HEK293 (cell line): ENCODE results near the gene STIM1.
"Not testable (repeated sequence)": the region's sequence is repeated elsewhere in the genome, so short reads cannot be mapped to it uniquely, and the experiment has no call there.

ENCODE experiments used
- CTCF ChIA-PET: fragments of 350-600 bp; formaldehyde crosslinking; extraction: SDS; loops from one replicate; lab custom pipeline; 2021; ENCODE audit warnings: antibody characterized with exemption; lab: Yijun Ruan, JAX
- POLR2A ChIA-PET: fragments of 300-600 bp; formaldehyde crosslinking; extraction: SDS; loops from one replicate; lab custom pipeline; 2020; ENCODE audit warnings: antibody characterized with exemption, inconsistent platforms; lab: Yijun Ruan, JAX
- H3K27ac ChIP-seq: fragments of 200-500 bp; sonication (Bioruptor generic); 2 replicates; pipeline ENCODE4 v1.5.1; 2014; ENCODE audit warnings: low read depth, low read length, control low read depth, inconsistent platforms; ENCODE audit errors: extremely low read depth
- H3K36me3 ChIP-seq, 2 experiments: fragments of 200-500 bp in 1 of 2; sonication (Bioruptor generic) in 1 of 2; 1 replicate in 1 of 2; 2 replicates in 1 of 2; pipeline ENCODE4 v1.5.1; 2014 to 2017; ENCODE audit warnings: inconsistent platforms in 2 of 2, low read length in 2 of 2; ENCODE audit not compliant: control insufficient read depth in 2 of 2, insufficient read depth in 1 of 2
- H3K4me1 ChIP-seq: fragments of 200-500 bp; sonication (Bioruptor generic); 2 replicates; pipeline ENCODE4 v1.5.1; 2014; ENCODE audit warnings: mild to moderate bottlenecking, low read length, inconsistent platforms; ENCODE audit not compliant: control insufficient read depth, insufficient read depth
- H3K4me3 ChIP-seq: 2 replicates; pipeline ENCODE4 v1.5.1; 2011; ENCODE audit warnings: low read depth, mild to moderate bottlenecking, control low read depth, low read length, moderate library complexity
- H3K9me3 ChIP-seq: fragments of 200-500 bp; sonication (Bioruptor generic); 2 replicates; pipeline ENCODE4 v1.5.1; 2014; ENCODE audit warnings: low read depth, low read length, inconsistent platforms; ENCODE audit not compliant: control insufficient read depth, insufficient read depth
- AEBP2 ChIP-seq: fragments of 450-650 bp; formaldehyde crosslinking; IDR thresholded peaks from 2 replicates; pipeline ENCODE4 v1.5.1; 2016; ENCODE audit warnings: missing biosample characterization, missing genetic modification characterization, borderline replicate concordance
- GFI1B ChIP-seq: fragments of 450-650 bp; formaldehyde crosslinking; IDR thresholded peaks from 2 replicates; pipeline ENCODE4 v1.5.1; 2016; ENCODE audit warnings: missing biosample characterization, missing genetic modification characterization
- GLIS1 ChIP-seq: fragments of 450-650 bp; formaldehyde crosslinking; IDR thresholded peaks from 2 replicates; pipeline ENCODE4 v1.5.1; 2016; ENCODE audit warnings: missing biosample characterization, missing genetic modification characterization
- PRDM2 ChIP-seq: fragments of 450-650 bp; formaldehyde crosslinking; IDR thresholded peaks from 2 replicates; pipeline ENCODE4 v1.5.1; 2016; ENCODE audit warnings: missing biosample characterization, missing genetic modification characterization, borderline replicate concordance
- PRDM4 ChIP-seq: fragments of 450-650 bp; formaldehyde crosslinking; IDR thresholded peaks from 2 replicates; pipeline ENCODE4 v1.5.1; 2017; ENCODE audit warnings: missing biosample characterization, missing genetic modification characterization
- REPIN1 ChIP-seq: fragments of 450-650 bp; formaldehyde crosslinking; IDR thresholded peaks from 2 replicates; pipeline ENCODE4 v1.5.1; 2017; ENCODE audit warnings: missing biosample characterization, missing genetic modification characterization, low read depth
- ZBTB11 ChIP-seq: fragments of 450-650 bp; formaldehyde crosslinking; conservative IDR thresholded peaks from 2 replicates; pipeline ENCODE4 v1.5.1; 2016; ENCODE audit warnings: low read depth, missing biosample characterization, missing genetic modification characterization
- ZBTB21 ChIP-seq: fragments of 450-650 bp; formaldehyde crosslinking; IDR thresholded peaks from 2 replicates; pipeline ENCODE4 v1.5.1; 2017; ENCODE audit warnings: missing biosample characterization, missing genetic modification characterization
- ZBTB8A ChIP-seq: fragments of 450-650 bp; formaldehyde crosslinking; IDR thresholded peaks from 2 replicates; pipeline ENCODE4 v1.5.1; 2016; ENCODE audit warnings: missing biosample characterization, missing genetic modification characterization
- ZNF133 ChIP-seq: fragments of 450-650 bp; formaldehyde crosslinking; IDR thresholded peaks from 2 replicates; pipeline ENCODE4 v1.5.1; 2016; ENCODE audit warnings: missing biosample characterization, missing genetic modification characterization
- ZNF146 ChIP-seq: fragments of 450-650 bp; formaldehyde crosslinking; IDR thresholded peaks from 2 replicates; pipeline ENCODE4 v1.5.1; 2016; ENCODE audit warnings: missing biosample characterization, missing genetic modification characterization
- ZNF174 ChIP-seq: fragments of 450-650 bp; formaldehyde crosslinking; IDR thresholded peaks from 2 replicates; pipeline ENCODE4 v1.5.0; 2017; ENCODE audit warnings: missing biosample characterization, mild to moderate bottlenecking, missing genetic modification characterization
- ZNF404 ChIP-seq: fragments of 450-650 bp; formaldehyde crosslinking; IDR thresholded peaks from 2 replicates; pipeline ENCODE4 v1.5.1; 2017; ENCODE audit warnings: missing biosample characterization, missing genetic modification characterization
- ZNF416 ChIP-seq: fragments of 450-650 bp; formaldehyde crosslinking; IDR thresholded peaks from 2 replicates; pipeline ENCODE4 v1.5.1; 2016; ENCODE audit warnings: missing biosample characterization, missing genetic modification characterization
- ZNF585B ChIP-seq: fragments of 450-650 bp; formaldehyde crosslinking; IDR thresholded peaks from 2 replicates; pipeline ENCODE4 v1.5.1; 2016; ENCODE audit warnings: missing biosample characterization, missing genetic modification characterization
- ZNF626 ChIP-seq: fragments of 450-650 bp; sonication (Bioruptor Pico); formaldehyde crosslinking; IDR thresholded peaks from 2 replicates; pipeline ENCODE4 v1.5.1; 2018; ENCODE audit warnings: missing biosample characterization, missing genetic modification characterization, inconsistent platforms
- ZNF654 ChIP-seq: fragments of 450-650 bp; formaldehyde crosslinking; IDR thresholded peaks from 2 replicates; pipeline ENCODE4 v1.5.1; 2016; ENCODE audit warnings: low read depth, missing biosample characterization, missing genetic modification characterization
- ZNF701 ChIP-seq: fragments of 450-650 bp; formaldehyde crosslinking; IDR thresholded peaks from 2 replicates; pipeline ENCODE4 v1.5.1; 2016; ENCODE audit warnings: missing biosample characterization, missing genetic modification characterization
- ZNF791 ChIP-seq: fragments of 450-650 bp; formaldehyde crosslinking; IDR thresholded peaks from 2 replicates; pipeline ENCODE4 v1.5.1; 2016; ENCODE audit warnings: missing biosample characterization, missing genetic modification characterization

The STIM1 gene

GRCh38 chr11:4053200-4053599 lies 197.7 kb downstream of the STIM1 start:
- CTCF ChIA-PET: interaction anchor here (3.9 kb wide), 1 partner anchor 20 kb away, joined by 24 read pairs; no protein-coding TSS in a partner anchor

GRCh38 chr11:4054643-4055042 lies 199.2 kb downstream of the STIM1 start:
- CTCF ChIA-PET: interaction anchor here (0.5 to 3.9 kb wide), 4 partner anchors 11 to 200 kb away, joined by 3 to 24 read pairs (median 4); no protein-coding TSS in a partner anchor
- H3K36me3 ChIP-seq: peaks cover 0 to 13% of the 10 kb centered on the region in 2 experiments; a peak in 1 of 3 replicates
- no peak for TF ChIP-seq REPIN1
- TF ChIP-seq ZNF791 (tag by site-specific recombination): no peak
- TF ChIP-seq GLIS1 (tag by site-specific recombination): no peak
- TF ChIP-seq ZNF585B (tag by site-specific recombination): no peak
- no peak for TF ChIP-seq AEBP2 (tag by site-specific recombination)
- TF ChIP-seq ZBTB11 (tag by site-specific recombination): no peak
- H3K9me3 ChIP-seq: no peaks in the 10 kb centered on the region
- H3K4me3 ChIP-seq: no peak overlapping the region
- H3K27ac ChIP-seq: no peak overlapping the region
- POLR2A ChIA-PET: no interaction called here
- H3K4me1 ChIP-seq: no peaks in the 10 kb centered on the region

More at GRCh38 chr11:4053200-4053599, 197.7 kb downstream of the STIM1 start:
- H3K4me1 ChIP-seq, H3K4me3 ChIP-seq, H3K9me3 ChIP-seq, POLR2A ChIA-PET, H3K36me3 ChIP-seq, H3K27ac ChIP-seq: not testable (repeated sequence)
- TF ChIP-seq ZNF146: peak; percentile 78

GRCh38 chr11:4059424-4059823 lies 204.0 kb downstream of the STIM1 start:
- CTCF ChIA-PET: interaction anchor here (2.0 to 4.4 kb wide), 2 partner anchors 13 to 210 kb away, joined by 10 to 33 read pairs; no protein-coding TSS in a partner anchor
- POLR2A ChIA-PET: no interaction called here
- Histone ChIP-seq H3K36me3 (peaks cover 0 to 25% of the 10 kb centered on the region in 2 experiments; a peak in 2 of 3 replicates), H3K4me3 (no peak overlapping the region), H3K27ac (no peak overlapping the region), H3K4me1 (no peaks in the 10 kb centered on the region), H3K9me3 (no peaks in the 10 kb centered on the region)
- no peak for TF ChIP-seq ZNF416 (tag by site-specific recombination)
- no peak for TF ChIP-seq PRDM4 (tag by site-specific recombination)
- TF ChIP-seq ZNF654: no peak
- TF ChIP-seq PRDM2 (tag by site-specific recombination): no peak
- TF ChIP-seq ZBTB8A (tag by site-specific recombination): no peak
- no peak for TF ChIP-seq ZNF174 (tag by site-specific recombination)
- TF ChIP-seq ZNF626: no peak
- no peak for TF ChIP-seq ZNF404
- no peak for TF ChIP-seq ZBTB21 (tag by site-specific recombination)
- TF ChIP-seq ZNF133 (tag by site-specific recombination): no peak
- no peak for TF ChIP-seq GFI1B (tag by site-specific recombination)
- TF ChIP-seq ZNF701 (tag by site-specific recombination): no peak
